GM12878 (cell line): ENCODE data around the gene ROCK2. TPM values are rescaled to one million over a fixed set of nuclear protein-coding genes. Genes with fewer than 3 reads are reported as not detected.

Experiments used
- ATAC-seq: fragments of 200-7000 bp; cut with Tn5 transposase; 3 replicates; pipeline ENCODE4 v1.9.1; 2020; ENCODE audit warnings: mild to moderate bottlenecking, moderate library complexity
- BruUV-seq: library from RNA; stranded (reverse); fragments of 400-500 nt; replicated peaks from 2 replicates; lab custom pipeline; 2021; lab: Mats Ljungman, UMichigan
- CTCF ChIA-PET: fragments of 300-600 bp; sonication (Branson Sonifier 250); formaldehyde crosslinking; extraction: SDS; loops from one replicate; lab custom pipeline; 2021; ENCODE audit warnings: inconsistent platforms; lab: Yijun Ruan, JAX
- POLR2A ChIA-PET: fragments of 350-600 bp; formaldehyde crosslinking; extraction: SDS; loops from one replicate; lab custom pipeline; 2021; ENCODE audit warnings: inconsistent platforms; lab: Charles Lee
- RAD21 ChIA-PET: fragments of 300-600 bp; sonication (Branson Sonifier 250); formaldehyde crosslinking; loops from one replicate; lab custom pipeline; 2023; ENCODE audit warnings: antibody characterized with exemption; ENCODE audit not compliant: unreplicated experiment; lab: Charles Lee
- SMC1A ChIA-PET: fragments of 300-600 bp; sonication (Branson Sonifier 250); formaldehyde crosslinking; loops from one replicate; lab custom pipeline; 2023; ENCODE audit not compliant: unreplicated experiment, uncharacterized antibody; lab: Charles Lee
- DNase-seq: peaks from one replicate; pipeline ENCODE4 v3.0.0-alpha.2; 2011; ENCODE audit warnings: low read depth, low spot score
- FAIRE-seq: peaks from 3 replicates; lab custom pipeline; 2011; peaks lifted over from hg19 to GRCh38; lab: Jason Lieb, UNC
- H2AFZ ChIP-seq: 2 replicates; pipeline ENCODE4 v1.6.0; 2011; ENCODE audit warnings: low read depth, low read length, control low read depth; ENCODE audit not compliant: control insufficient read depth
- H3K27ac ChIP-seq: 2 replicates; pipeline ENCODE4 v1.5.1; 2011; ENCODE audit warnings: control low read depth; ENCODE audit not compliant: control insufficient read depth, insufficient read depth
- H3K27me3 ChIP-seq, 2 experiments: replicated peaks in 1 of 2; 2 replicates each; pipeline versions ENCODE4 v1.6.0 to v1.6.1; 2011; ENCODE audit warnings: low read length in 1 of 2; ENCODE audit not compliant: control insufficient read depth in 2 of 2, insufficient read depth in 2 of 2
- H3K36me3 ChIP-seq, 2 experiments: 2 replicates each; pipeline ENCODE4 v1.5.1; 2011; ENCODE audit warnings: low read length in 1 of 2; ENCODE audit not compliant: control insufficient read depth in 2 of 2, insufficient read depth in 2 of 2
- H3K4me1 ChIP-seq: 2 replicates; pipeline ENCODE4 v1.6.1; 2011; ENCODE audit warnings: mild to moderate bottlenecking, low read length, moderate library complexity, mixed read lengths; ENCODE audit not compliant: control insufficient read depth, insufficient read depth
- H3K4me2 ChIP-seq: 2 replicates; pipeline ENCODE4 v1.6.0; 2011; ENCODE audit warnings: control low read depth; ENCODE audit not compliant: control insufficient read depth, insufficient read depth
- H3K4me3 ChIP-seq: fragments of 200-600 bp; sonication (generic); 2 replicates; pipeline ENCODE4 v1.5.1; 2016
- H3K79me2 ChIP-seq: 2 replicates; pipeline ENCODE4 v1.6.0; 2011; ENCODE audit warnings: low read length; ENCODE audit not compliant: control insufficient read depth, insufficient read depth
- H3K9ac ChIP-seq: 2 replicates; pipeline ENCODE4 v1.8.0; 2011; ENCODE audit warnings: low read length, control low read depth, mixed read lengths; ENCODE audit not compliant: control insufficient read depth, insufficient read depth
- H3K9me3 ChIP-seq: replicated peaks from 3 replicates; pipeline ENCODE4 v1.5.1; 2011; ENCODE audit warnings: mild to moderate bottlenecking, low read length; ENCODE audit not compliant: control insufficient read depth, insufficient read depth
- H4K20me1 ChIP-seq: 2 replicates; pipeline ENCODE4 v1.6.0; 2011; ENCODE audit not compliant: control insufficient read depth, insufficient read depth
- CHD4 ChIP-seq: fragments of 200-600 bp; sonication (generic); IDR thresholded peaks from 2 replicates; pipeline ENCODE4 v1.6.1; 2016; ENCODE audit warnings: mild to moderate bottlenecking
- KDM1A ChIP-seq: fragments of 200-600 bp; sonication (generic); IDR thresholded peaks from 2 replicates; pipeline ENCODE4 v1.6.1; 2016; ENCODE audit warnings: borderline replicate concordance
- MXI1 ChIP-seq: fragments of 150-350 bp; IDR thresholded peaks from 2 replicates; pipeline ENCODE4 v1.6.1; 2011; ENCODE audit warnings: low read depth, mild to moderate bottlenecking, inconsistent platforms, low read length, improper control_type of control experiment
- STAT1 ChIP-seq: fragments of 450-650 bp; conservative IDR thresholded peaks from 2 replicates; pipeline ENCODE4 v1.6.1; 2014; ENCODE audit warnings: antibody characterized with exemption, mild to moderate bottlenecking
- WGBS: methylation state at CpG from one replicate; pipeline ENCODE4 v1.1.6; 2016; ENCODE audit warnings: low lambda C conversion rate; ENCODE audit not compliant: insufficient replicate concordance, insufficient coverage; ENCODE audit errors: missing lambda C conversion rate; 5-methylcytosine and 5-hydroxymethylcytosine counted together
- in situ Hi-C: fragments of 300-500 bp; cut with MboI; formaldehyde crosslinking; loops from 9 replicates; pipeline ENCODE4 v1.14.3; 2018; ENCODE audit warnings: mixed read lengths
- intact Hi-C: fragments of 100-400 bp; cut with micrococcal nuclease; formaldehyde crosslinking; loops from one replicate; pipeline ENCODE4 v1.14.2; 2022; ENCODE audit not compliant: unreplicated experiment
- polyA plus RNA-seq, 11 experiments: library from polyadenylated mRNA; depleted of rRNA in 4 of 11; unstranded in 6 of 11; stranded (reverse) in 5 of 11; fragments of >200 nt; fragmentation: Nextera tagmentation in 4 of 11; fragmentation: Illumina TruSeq in 1 of 11; extraction: Ambion mirVana in 4 of 11; extraction: Trizol in 1 of 11; gene quantifications; 1 replicate in 1 of 11; 2 replicates in 10 of 11; pipeline versions ENCODE4 v1.2.1 to v1.2.3, GENCODE V29; 2011 to 2016; ENCODE audit warnings: inconsistent platforms in 2 of 11, missing spikeins in 2 of 11, low read depth in 1 of 11
- total RNA-seq, 4 experiments: library from RNA; depleted of rRNA in 3 of 4; stranded (reverse); fragments of >200 nt in 3 of 4; fragmentation: Illumina TruSeq in 1 of 4; extraction: Trizol in 1 of 4; gene quantifications; 2 replicates each; pipeline versions ENCODE4 v1.2.1 to v1.2.3, GENCODE V29; 2013 to 2021
- TF ChIP-seq, protein P1 (sequence below): fragments of 450-650 bp; IDR thresholded peaks from 2 replicates; pipeline ENCODE4 v1.6.1; 2016; ENCODE audit warnings: mild to moderate bottlenecking
- TF ChIP-seq, protein P2 (sequence below): fragments of 450-650 bp; IDR thresholded peaks from 2 replicates; pipeline ENCODE4 v1.6.1; 2017; ENCODE audit warnings: mild to moderate bottlenecking, low read depth, inconsistent platforms; ENCODE audit not compliant: poor library complexity, severe bottlenecking
- TF ChIP-seq, protein P3 (sequence below), 3 experiments: IDR thresholded peaks in 2 of 3; conservative IDR thresholded peaks in 1 of 3; 2 replicates each; pipeline ENCODE4 v1.5.1; 2011; ENCODE audit warnings: low read depth in 3 of 3, low read length in 3 of 3, mild to moderate bottlenecking in 3 of 3, control low read depth in 2 of 3, moderate library complexity in 2 of 3, inconsistent platforms in 1 of 3, mixed read lengths in 1 of 3; ENCODE audit not compliant: control insufficient read depth in 2 of 3, insufficient read depth in 1 of 3; ENCODE audit errors: extremely low read depth in 1 of 3

ROCK2 gene
- total and polyA plus RNA-seq, 10 of the 15 experiments (the other 5 are each of a cell fraction or from before 2014, with no cell fraction given) = 4.6 to 22.1 (median 8.3) TPM

DNA sequence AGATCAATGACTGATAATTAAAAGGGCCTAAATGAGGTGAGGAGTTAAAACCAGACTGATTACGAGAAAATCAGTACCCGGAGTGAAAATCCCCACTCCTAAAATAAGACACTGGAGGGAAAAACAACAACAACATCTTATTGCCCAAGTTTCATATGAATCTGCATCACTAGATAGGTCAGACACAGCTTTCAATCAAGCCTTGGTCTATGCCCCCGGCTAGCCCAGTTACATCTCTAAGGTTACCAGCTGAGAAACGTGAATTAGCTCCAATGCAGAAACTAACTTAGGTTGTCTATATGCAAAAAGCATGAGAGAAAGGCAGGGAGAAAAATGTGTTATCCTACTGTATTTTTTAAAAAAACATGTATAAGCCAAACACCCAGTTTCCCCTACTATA is 53.7 kb downstream of the ROCK2 start:
- ChIA-PET SMC1A (interaction anchor here (0.9 kb wide), 1 partner anchor 55 kb away, joined by 3 read pairs; no protein-coding TSS in a partner anchor), RAD21 (no interaction called here), CTCF (no interaction called here), POLR2A (no interaction called here)
- Histone ChIP-seq H3K4me1 (no peaks in the 10 kb centered on the region), H3K4me2 (no peak overlapping the region), H3K27ac (no peak overlapping the region), H3K9ac (no peak overlapping the region), H3K4me3 (no peak overlapping the region), H4K20me1 (no peaks in the 10 kb centered on the region), H3K27me3 (no peaks in the 10 kb centered on the region), H3K36me3 (no peaks in the 10 kb centered on the region; a peak in 1 of 4 replicates), H3K9me3 (no peaks in the 10 kb centered on the region; the same call in 2 of the 3 replicates), H2AFZ (no peak overlapping the region), H3K79me2 (peaks cover 4% of the 10 kb centered on the region)
- intact Hi-C loops = no loop called here
- FAIRE-seq (no peak), DNase-seq (no peak), ATAC-seq (no peak)
- in situ Hi-C loops = no loop called here
- no TSS peak for BruUV-seq
- TF ChIP-seq STAT1 (no peak), KDM1A (no peak), CHD4 (no peak), MXI1 (no peak)
- TF ChIP-seq, protein P1, sequence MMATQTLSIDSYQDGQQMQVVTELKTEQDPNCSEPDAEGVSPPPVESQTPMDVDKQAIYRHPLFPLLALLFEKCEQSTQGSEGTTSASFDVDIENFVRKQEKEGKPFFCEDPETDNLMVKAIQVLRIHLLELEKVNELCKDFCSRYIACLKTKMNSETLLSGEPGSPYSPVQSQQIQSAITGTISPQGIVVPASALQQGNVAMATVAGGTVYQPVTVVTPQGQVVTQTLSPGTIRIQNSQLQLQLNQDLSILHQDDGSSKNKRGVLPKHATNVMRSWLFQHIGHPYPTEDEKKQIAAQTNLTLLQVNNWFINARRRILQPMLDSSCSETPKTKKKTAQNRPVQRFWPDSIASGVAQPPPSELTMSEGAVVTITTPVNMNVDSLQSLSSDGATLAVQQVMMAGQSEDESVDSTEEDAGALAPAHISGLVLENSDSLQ = peak; percentile 64
- TF ChIP-seq, protein P2, sequence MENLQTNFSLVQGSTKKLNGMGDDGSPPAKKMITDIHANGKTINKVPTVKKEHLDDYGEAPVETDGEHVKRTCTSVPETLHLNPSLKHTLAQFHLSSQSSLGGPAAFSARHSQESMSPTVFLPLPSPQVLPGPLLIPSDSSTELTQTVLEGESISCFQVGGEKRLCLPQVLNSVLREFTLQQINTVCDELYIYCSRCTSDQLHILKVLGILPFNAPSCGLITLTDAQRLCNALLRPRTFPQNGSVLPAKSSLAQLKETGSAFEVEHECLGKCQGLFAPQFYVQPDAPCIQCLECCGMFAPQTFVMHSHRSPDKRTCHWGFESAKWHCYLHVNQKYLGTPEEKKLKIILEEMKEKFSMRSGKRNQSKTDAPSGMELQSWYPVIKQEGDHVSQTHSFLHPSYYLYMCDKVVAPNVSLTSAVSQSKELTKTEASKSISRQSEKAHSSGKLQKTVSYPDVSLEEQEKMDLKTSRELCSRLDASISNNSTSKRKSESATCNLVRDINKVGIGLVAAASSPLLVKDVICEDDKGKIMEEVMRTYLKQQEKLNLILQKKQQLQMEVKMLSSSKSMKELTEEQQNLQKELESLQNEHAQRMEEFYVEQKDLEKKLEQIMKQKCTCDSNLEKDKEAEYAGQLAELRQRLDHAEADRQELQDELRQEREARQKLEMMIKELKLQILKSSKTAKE = no peak
- TF ChIP-seq, protein P3, sequence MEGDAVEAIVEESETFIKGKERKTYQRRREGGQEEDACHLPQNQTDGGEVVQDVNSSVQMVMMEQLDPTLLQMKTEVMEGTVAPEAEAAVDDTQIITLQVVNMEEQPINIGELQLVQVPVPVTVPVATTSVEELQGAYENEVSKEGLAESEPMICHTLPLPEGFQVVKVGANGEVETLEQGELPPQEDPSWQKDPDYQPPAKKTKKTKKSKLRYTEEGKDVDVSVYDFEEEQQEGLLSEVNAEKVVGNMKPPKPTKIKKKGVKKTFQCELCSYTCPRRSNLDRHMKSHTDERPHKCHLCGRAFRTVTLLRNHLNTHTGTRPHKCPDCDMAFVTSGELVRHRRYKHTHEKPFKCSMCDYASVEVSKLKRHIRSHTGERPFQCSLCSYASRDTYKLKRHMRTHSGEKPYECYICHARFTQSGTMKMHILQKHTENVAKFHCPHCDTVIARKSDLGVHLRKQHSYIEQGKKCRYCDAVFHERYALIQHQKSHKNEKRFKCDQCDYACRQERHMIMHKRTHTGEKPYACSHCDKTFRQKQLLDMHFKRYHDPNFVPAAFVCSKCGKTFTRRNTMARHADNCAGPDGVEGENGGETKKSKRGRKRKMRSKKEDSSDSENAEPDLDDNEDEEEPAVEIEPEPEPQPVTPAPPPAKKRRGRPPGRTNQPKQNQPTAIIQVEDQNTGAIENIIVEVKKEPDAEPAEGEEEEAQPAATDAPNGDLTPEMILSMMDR (IDR thresholded peaks at IDR 0.05 in 2 of 3, conservative IDR thresholded peaks at IDR 0.05 in 1 of 3; ENCODE audit: control insufficient read depth in 2 of 3, extremely low read depth in 1 of 3, insufficient read depth in 1 of 3, low read depth in 3 of 3, low read length in 3 of 3) = no peak
- WGBS = 3% methylated on average over 4 of the region's 4 CpGs
